Gastroesophageal sphincter (tissue), 3 donors: ENCODE measurements around the gene NAV2.

Experiments used
- POLR2A ChIP-seq, 2 donors: fragments of 450-650 bp; IDR thresholded peaks; one replicate each; pipeline ENCODE4 v1.6.1; 2017; ENCODE audit warnings: antibody characterized with exemption in 2 of 2, mild to moderate bottlenecking in 2 of 2, moderate library complexity in 1 of 2
- TF ChIP-seq, protein P1 (sequence below), 4 experiments: fragments of 200-600 bp in 2 of 4; fragments of 450-650 bp in 2 of 4; sonication (generic) in 1 of 4; IDR thresholded peaks; one replicate each; pipeline ENCODE4 v1.5.1; 2017 to 2019; ENCODE audit warnings: antibody characterized with exemption in 4 of 4, mild to moderate bottlenecking in 2 of 4, moderate library complexity in 2 of 4

DNA sequence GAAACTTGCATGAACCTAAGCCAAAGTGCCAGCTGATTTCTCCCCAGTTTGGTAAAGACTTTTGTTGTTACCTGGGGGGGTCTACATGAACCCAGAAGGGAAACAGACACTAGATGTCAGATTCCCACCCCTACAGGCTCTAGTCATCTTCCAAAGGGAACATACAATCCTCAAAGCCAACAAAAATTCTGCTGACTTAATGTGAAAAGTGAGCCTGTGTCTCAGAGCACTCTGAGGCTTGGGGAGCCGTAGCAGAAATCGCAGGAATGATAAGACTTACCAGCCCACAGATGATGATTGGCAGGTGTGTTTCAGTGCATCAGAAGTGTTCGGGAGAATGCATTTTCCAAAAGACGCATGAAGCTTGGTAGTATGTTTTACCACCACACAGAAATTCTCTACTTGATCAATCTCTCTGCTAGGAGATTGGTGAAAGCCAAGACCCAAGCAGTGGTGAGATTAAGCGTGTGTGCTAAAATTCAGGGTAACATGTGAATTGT lies 260.5 kb downstream of the NAV2 start:
- TF ChIP-seq, protein P1, sequence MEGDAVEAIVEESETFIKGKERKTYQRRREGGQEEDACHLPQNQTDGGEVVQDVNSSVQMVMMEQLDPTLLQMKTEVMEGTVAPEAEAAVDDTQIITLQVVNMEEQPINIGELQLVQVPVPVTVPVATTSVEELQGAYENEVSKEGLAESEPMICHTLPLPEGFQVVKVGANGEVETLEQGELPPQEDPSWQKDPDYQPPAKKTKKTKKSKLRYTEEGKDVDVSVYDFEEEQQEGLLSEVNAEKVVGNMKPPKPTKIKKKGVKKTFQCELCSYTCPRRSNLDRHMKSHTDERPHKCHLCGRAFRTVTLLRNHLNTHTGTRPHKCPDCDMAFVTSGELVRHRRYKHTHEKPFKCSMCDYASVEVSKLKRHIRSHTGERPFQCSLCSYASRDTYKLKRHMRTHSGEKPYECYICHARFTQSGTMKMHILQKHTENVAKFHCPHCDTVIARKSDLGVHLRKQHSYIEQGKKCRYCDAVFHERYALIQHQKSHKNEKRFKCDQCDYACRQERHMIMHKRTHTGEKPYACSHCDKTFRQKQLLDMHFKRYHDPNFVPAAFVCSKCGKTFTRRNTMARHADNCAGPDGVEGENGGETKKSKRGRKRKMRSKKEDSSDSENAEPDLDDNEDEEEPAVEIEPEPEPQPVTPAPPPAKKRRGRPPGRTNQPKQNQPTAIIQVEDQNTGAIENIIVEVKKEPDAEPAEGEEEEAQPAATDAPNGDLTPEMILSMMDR (IDR thresholded peaks at IDR 0.05), result no peak
- TF ChIP-seq POLR2A (IDR thresholded peaks at IDR 0.05), result no peak
